PC-9 (cell line): ENCODE data around the gene MORC4. TPM values are rescaled to one million over a fixed set of nuclear protein-coding genes. Genes with fewer than 3 reads are reported as not detected.

Experiments used
- BruUV-seq: library from RNA; stranded (reverse); fragments of 400-500 nt; replicated peaks from 2 replicates; lab custom pipeline; 2021; lab: Mats Ljungman, UMichigan
- CTCF ChIA-PET: fragments of 300-600 bp; sonication (Branson Sonifier 250); formaldehyde crosslinking; loops from one replicate; lab custom pipeline; 2022; ENCODE audit warnings: antibody characterized with exemption; lab: Charles Lee
- POLR2A ChIA-PET: fragments of 300-600 bp; sonication (Branson Sonifier 250); formaldehyde crosslinking; loops from one replicate; lab custom pipeline; 2022; ENCODE audit warnings: antibody characterized with exemption; ENCODE audit not compliant: unreplicated experiment; lab: Charles Lee
- DNase-seq, 2 experiments: peaks; one replicate each; pipeline versions ENCODE4 v3.0.0 to v3.0.0-alpha.2; 2015 to 2022; ENCODE audit warnings: mixed read lengths in 1 of 2
- H2AFZ ChIP-seq: fragments of 200-600 bp; sonication (generic); 2 replicates; pipeline ENCODE4 v1.8.1; 2017; ENCODE audit warnings: antibody characterized with exemption
- H3F3A ChIP-seq: fragments of 200-600 bp; sonication (generic); 2 replicates; pipeline ENCODE4 v1.8.1; 2017; ENCODE audit warnings: antibody characterized with exemption, mild to moderate bottlenecking, low read depth; ENCODE audit not compliant: insufficient read depth
- H3K27ac ChIP-seq: fragments of 200-600 bp; sonication (generic); 2 replicates; pipeline ENCODE4 v1.6.1; 2016; ENCODE audit warnings: mixed run types
- H3K27me3 ChIP-seq: fragments of 200-600 bp; sonication (generic); 2 replicates; pipeline ENCODE4 v1.6.1; 2016; ENCODE audit warnings: low read depth, mixed run types; ENCODE audit not compliant: insufficient read depth
- H3K36me3 ChIP-seq: fragments of 200-600 bp; sonication (generic); 2 replicates; pipeline ENCODE4 v1.6.1; 2016; ENCODE audit warnings: low read depth, mixed run types
- H3K4me1 ChIP-seq: fragments of 200-600 bp; sonication (generic); replicated peaks from 2 replicates; pipeline ENCODE4 v1.6.1; 2016; ENCODE audit warnings: mixed run types; ENCODE audit not compliant: insufficient read depth
- H3K4me2 ChIP-seq: fragments of 200-600 bp; sonication (generic); 2 replicates; pipeline ENCODE4 v1.6.1; 2017; ENCODE audit warnings: mixed run types
- H3K4me3 ChIP-seq: fragments of 200-600 bp; sonication (generic); 2 replicates; pipeline ENCODE4 v1.6.1; 2016; ENCODE audit warnings: mixed run types
- H3K79me2 ChIP-seq: fragments of 200-600 bp; sonication (generic); 2 replicates; pipeline ENCODE4 v1.6.1; 2017; ENCODE audit warnings: low read depth, mixed run types
- H3K9me2 ChIP-seq: fragments of 200-600 bp; sonication (generic); 2 replicates; pipeline ENCODE4 v1.8.1; 2017; ENCODE audit warnings: mild to moderate bottlenecking; ENCODE audit not compliant: insufficient read depth
- H3K9me3 ChIP-seq: fragments of 200-600 bp; sonication (generic); 2 replicates; pipeline ENCODE4 v1.8.1; 2016; ENCODE audit warnings: low read depth; ENCODE audit not compliant: insufficient read depth
- H4K20me1 ChIP-seq: fragments of 200-600 bp; sonication (generic); 2 replicates; pipeline ENCODE4 v1.8.1; 2017; ENCODE audit not compliant: insufficient read depth
- CTCF ChIP-seq: fragments of 200-600 bp; sonication (generic); conservative IDR thresholded peaks from 2 replicates; pipeline ENCODE4 v1.6.1; 2017; ENCODE audit warnings: mixed run types, antibody characterized with exemption, mild to moderate bottlenecking, moderate library complexity
- EZH2 ChIP-seq: fragments of 200-600 bp; sonication (generic); IDR thresholded peaks from 2 replicates; pipeline ENCODE4 v1.8.0; 2017; ENCODE audit warnings: antibody characterized with exemption, low read depth
- intact Hi-C: fragments of 100-400 bp; cut with micrococcal nuclease; formaldehyde crosslinking; loops from one replicate; pipeline ENCODE4 v1.10.0; 2022; ENCODE audit not compliant: unreplicated experiment
- total RNA-seq: library from RNA; stranded (reverse); gene quantifications from 2 replicates; pipeline ENCODE4 v1.2.3, GENCODE V29; 2021

The MORC4 gene
- total RNA-seq, 1 experiment from 2014 or later: 11.1 TPM

- no TSS peak for BruUV-seq
- CTCF ChIA-PET: no interaction called here
These were observed 49.6 kb downstream of the MORC4 start for GRCh38 chrX:106950381-106950780.

GRCh38 chrX:106949366-106949765 is 50.6 kb downstream of the MORC4 start:
- Histone ChIP-seq H3F3A (no peaks in the 10 kb centered on the region), H3K36me3 (no peaks in the 10 kb centered on the region), H4K20me1 (no peaks in the 10 kb centered on the region), H3K4me2 (no peak overlapping the region), H3K4me1 (peaks cover 9% of the 10 kb centered on the region), H3K79me2 (no peaks in the 10 kb centered on the region), H3K27ac (no peak overlapping the region), H3K27me3 (no peaks in the 10 kb centered on the region), H3K9me3 (no peaks in the 10 kb centered on the region), H3K9me2 (no peaks in the 10 kb centered on the region), H3K4me3 (no peak overlapping the region), H2AFZ (no peak overlapping the region)
- ChIA-PET CTCF (interaction anchor here (0.6 kb wide), 1 partner anchor 19 kb away, joined by 3 read pairs; no protein-coding TSS in a partner anchor), POLR2A (no interaction called here)
- no TSS peak for BruUV-seq
- DNase-seq: no peak
- intact Hi-C loops: no loop called here
- no peak for TF ChIP-seq CTCF
- TF ChIP-seq EZH2: no peak

More at GRCh38 chrX:106950381-106950780, 49.6 kb downstream of the MORC4 start:
- Histone ChIP-seq H3K4me3 (no peak overlapping the region), H3K27ac (no peak overlapping the region), H3K27me3 (no peaks in the 10 kb centered on the region), H3K9me3 (no peaks in the 10 kb centered on the region), H3K9me2 (no peaks in the 10 kb centered on the region), H3K4me2 (no peak overlapping the region), H3K4me1 (peaks cover 19% of the 10 kb centered on the region), H2AFZ (no peak overlapping the region), H3F3A (no peaks in the 10 kb centered on the region), H4K20me1 (no peaks in the 10 kb centered on the region), H3K36me3 (no peaks in the 10 kb centered on the region), H3K79me2 (no peaks in the 10 kb centered on the region)
- intact Hi-C loops: no loop called here
- TF ChIP-seq CTCF (no peak), EZH2 (no peak)
- DNase-seq: no peak
- POLR2A ChIA-PET: no interaction called here

- Histone ChIP-seq H3K4me2 (no peak overlapping the region), H3K27ac (no peak overlapping the region), H3K9me2 (no peaks in the 10 kb centered on the region), H3K4me3 (no peak overlapping the region), H4K20me1 (no peaks in the 10 kb centered on the region), H3K27me3 (no peaks in the 10 kb centered on the region), H3K4me1 (0 out of 2 replicates have a peak, but pooled peaks cover 5% of the 10 kb centered on the region), H3K36me3 (no peaks in the 10 kb centered on the region), H3K9me3 (no peaks in the 10 kb centered on the region), H2AFZ (no peak overlapping the region), H3K79me2 (no peaks in the 10 kb centered on the region), H3F3A (no peaks in the 10 kb centered on the region)
- no peak for DNase-seq
- POLR2A ChIA-PET: no interaction called here
- BruUV-seq: no TSS peak
- TF ChIP-seq CTCF: no peak
- TF ChIP-seq EZH2: no peak
- intact Hi-C loops: no loop called here
- CTCF ChIA-PET: no interaction called here
These were observed 51.4 kb downstream of the MORC4 start for GRCh38 chrX:106948641-106949040.
